Lung (tissue), 12 donors: ENCODE results near the gene GLCCI1. TPM values are rescaled to one million over a fixed set of nuclear protein-coding genes. Genes with fewer than 3 reads are reported as not detected.

ENCODE experiments used
- ATAC-seq: fragments of 200-7000 bp; cut with Tn5 transposase; one replicate; pipeline ENCODE4 v1.9.1; 2020; ENCODE audit warnings: moderate number of reproducible peaks; ENCODE audit not compliant: insufficient read depth, low FRiP score
- DNase-seq, 3 donors: peaks; one replicate each; pipeline ENCODE4 v3.0.0-alpha.2; 2013 to 2017
- H3K27ac ChIP-seq, 2 donors: one replicate each; pipeline ENCODE4 v1.5.1; 2013; ENCODE audit warnings: mild to moderate bottlenecking in 2 of 2, moderate library complexity in 2 of 2, control low read depth in 1 of 2, inconsistent platforms in 1 of 2, low read depth in 1 of 2, low read length in 1 of 2
- H3K27me3 ChIP-seq, 3 donors: one replicate each; pipeline ENCODE4 v1.5.1; 2013; ENCODE audit warnings: low read length in 2 of 3; ENCODE audit not compliant: control insufficient read depth in 3 of 3, insufficient read depth in 3 of 3
- H3K36me3 ChIP-seq, 4 donors: one replicate each; pipeline ENCODE4 v1.5.1; 2013; ENCODE audit warnings: low read length in 4 of 4, mild to moderate bottlenecking in 1 of 4, moderate library complexity in 1 of 4; ENCODE audit not compliant: control insufficient read depth in 4 of 4, insufficient read depth in 4 of 4
- H3K4me1 ChIP-seq, 5 donors: one replicate each; pipeline ENCODE4 v1.5.1; 2013; ENCODE audit warnings: low read length in 5 of 5, mild to moderate bottlenecking in 2 of 5, moderate library complexity in 1 of 5; ENCODE audit not compliant: control insufficient read depth in 5 of 5, insufficient read depth in 5 of 5
- H3K4me3 ChIP-seq: one replicate; pipeline ENCODE4 v1.5.1; 2013; ENCODE audit warnings: mild to moderate bottlenecking, control low read depth, moderate library complexity
- H3K9ac ChIP-seq, 2 donors: one replicate each; pipeline ENCODE4 v1.5.1; 2013; ENCODE audit warnings: low read length in 2 of 2, control low read depth in 1 of 2; ENCODE audit not compliant: insufficient read depth in 1 of 2
- H3K9me3 ChIP-seq, 4 donors: one replicate each; pipeline ENCODE4 v1.5.1; 2013; ENCODE audit warnings: low read length in 3 of 4, mild to moderate bottlenecking in 1 of 4, moderate library complexity in 1 of 4; ENCODE audit not compliant: control insufficient read depth in 4 of 4, insufficient read depth in 3 of 4
- WGBS, 2 donors: extraction: QIAGEN DNeasy Blood & Tissue Kit; methylation state at CpG; one replicate each; pipeline ENCODE4 v1.1.7; 2013; 5-methylcytosine and 5-hydroxymethylcytosine counted together
- polyA plus RNA-seq, 2 donors: library from polyadenylated mRNA; stranded (reverse); fragments of 200-250 nt; gene quantifications; one replicate each; pipeline ENCODE4 v1.2.1, GENCODE V29; 2013
- total RNA-seq, 2 donors: library from RNA; depleted of rRNA in 1 of 2; stranded (reverse); fragments of >200 nt in 1 of 2; gene quantifications; one replicate each; pipeline ENCODE4 v1.2.1, GENCODE V29; 2014 to 2021
- TF ChIP-seq, protein P1 (sequence below): IDR thresholded peaks from 2 replicates; pipeline ENCODE4 v1.5.1; 2012; ENCODE audit warnings: mild to moderate bottlenecking; ENCODE audit errors: control extremely low read depth, extremely low read depth
- donor health status: control.
- donor health status: control.
- donor health status: Bipolar disorder and iron deficiency.
- donor health status: healthy.
- donor health status: DM: yes; HTN: yes; CAD: no.

GLCCI1 gene
- total and polyA plus RNA-seq, 4 donors, result 2.5 to 60.2 (median 21.0) TPM

GRCh38 chr7:8018961-8019360 lies 50.4 kb downstream of the GLCCI1 start:
- Histone ChIP-seq H3K4me1 (peaks cover 0 to 2% (median 0%) of the 10 kb centered on the region in 5 donors), H3K9me3 (no peaks in the 10 kb centered on the region), H3K36me3 (peaks cover 0 to 4% (median 0%) of the 10 kb centered on the region in 4 donors), H3K27ac (no peak overlapping the region), H3K9ac (no peak overlapping the region), H3K4me3 (no peak overlapping the region), H3K27me3 (no peaks in the 10 kb centered on the region)
- 89 to 97% methylated on average over 1 of the region's 1 CpG for WGBS, 2 donors
- ATAC-seq (no peak), DNase-seq (no peak)
- TF ChIP-seq, protein P1, sequence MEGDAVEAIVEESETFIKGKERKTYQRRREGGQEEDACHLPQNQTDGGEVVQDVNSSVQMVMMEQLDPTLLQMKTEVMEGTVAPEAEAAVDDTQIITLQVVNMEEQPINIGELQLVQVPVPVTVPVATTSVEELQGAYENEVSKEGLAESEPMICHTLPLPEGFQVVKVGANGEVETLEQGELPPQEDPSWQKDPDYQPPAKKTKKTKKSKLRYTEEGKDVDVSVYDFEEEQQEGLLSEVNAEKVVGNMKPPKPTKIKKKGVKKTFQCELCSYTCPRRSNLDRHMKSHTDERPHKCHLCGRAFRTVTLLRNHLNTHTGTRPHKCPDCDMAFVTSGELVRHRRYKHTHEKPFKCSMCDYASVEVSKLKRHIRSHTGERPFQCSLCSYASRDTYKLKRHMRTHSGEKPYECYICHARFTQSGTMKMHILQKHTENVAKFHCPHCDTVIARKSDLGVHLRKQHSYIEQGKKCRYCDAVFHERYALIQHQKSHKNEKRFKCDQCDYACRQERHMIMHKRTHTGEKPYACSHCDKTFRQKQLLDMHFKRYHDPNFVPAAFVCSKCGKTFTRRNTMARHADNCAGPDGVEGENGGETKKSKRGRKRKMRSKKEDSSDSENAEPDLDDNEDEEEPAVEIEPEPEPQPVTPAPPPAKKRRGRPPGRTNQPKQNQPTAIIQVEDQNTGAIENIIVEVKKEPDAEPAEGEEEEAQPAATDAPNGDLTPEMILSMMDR, result no peak

- Histone ChIP-seq H3K9me3 (peaks cover 0 to 9% (median 3%) of the 10 kb centered on the region in 4 donors), H3K36me3 (peaks cover 0 to 19% (median 11%) of the 10 kb centered on the region in 4 donors), H3K27ac (no peak overlapping the region), H3K4me3 (no peak overlapping the region), H3K9ac (no peak overlapping the region), H3K4me1 (no peaks in the 10 kb centered on the region), H3K27me3 (no peaks in the 10 kb centered on the region)
- TF ChIP-seq, protein P1, result no peak
- no peak for DNase-seq
- 91 to 100% methylated on average over 1 of the region's 1 CpG for WGBS, 2 donors
- ATAC-seq, result no peak
Measured at GRCh38 chr7:8022628-8023027, 54.0 kb downstream of the GLCCI1 start.

GRCh38 chr7:8035192-8035591 lies 66.6 kb downstream of the GLCCI1 start:
- Histone ChIP-seq H3K4me3 (no peak overlapping the region), H3K27ac (no peak overlapping the region), H3K36me3 (no peaks in the 10 kb centered on the region), H3K9ac (no peak overlapping the region), H3K4me1 (peaks cover 0 to 3% (median 0%) of the 10 kb centered on the region in 5 donors), H3K9me3 (peaks cover 0 to 5% (median 0%) of the 10 kb centered on the region in 4 donors), H3K27me3 (no peaks in the 10 kb centered on the region)
- 98 to 99% methylated on average over 4 of the region's 4 CpGs for WGBS, 2 donors
- ATAC-seq (no peak), DNase-seq (no peak)
- TF ChIP-seq, protein P1, result no peak
